ENCODE measurements around the gene LMF1.
"Not testable (repeated sequence)": the region's sequence is repeated elsewhere in the genome, so short reads cannot be mapped to it uniquely, and the experiment has no call there.

Gene LMF1

DNA sequence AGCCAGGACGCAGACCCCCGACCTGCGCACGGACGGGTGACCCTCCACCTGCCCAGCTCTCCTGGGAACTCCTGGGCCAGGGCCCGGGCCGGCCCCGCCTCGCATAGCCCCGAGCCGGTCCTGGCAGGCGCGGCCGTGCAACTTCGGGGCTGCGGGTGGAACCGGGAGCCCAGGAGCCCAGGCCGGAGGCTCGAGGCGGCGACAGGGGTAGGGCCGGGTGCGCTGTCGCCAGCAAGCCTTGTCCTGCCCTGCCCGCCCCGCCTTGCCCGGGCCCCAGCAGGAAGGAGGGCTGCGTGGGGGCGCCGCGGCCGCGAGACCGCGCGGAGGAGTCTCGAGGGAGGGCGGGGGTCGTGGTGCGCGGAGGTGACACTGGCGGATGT is 408 bp downstream of the LMF1 start:
- DNase-seq, result no peak

DNA sequence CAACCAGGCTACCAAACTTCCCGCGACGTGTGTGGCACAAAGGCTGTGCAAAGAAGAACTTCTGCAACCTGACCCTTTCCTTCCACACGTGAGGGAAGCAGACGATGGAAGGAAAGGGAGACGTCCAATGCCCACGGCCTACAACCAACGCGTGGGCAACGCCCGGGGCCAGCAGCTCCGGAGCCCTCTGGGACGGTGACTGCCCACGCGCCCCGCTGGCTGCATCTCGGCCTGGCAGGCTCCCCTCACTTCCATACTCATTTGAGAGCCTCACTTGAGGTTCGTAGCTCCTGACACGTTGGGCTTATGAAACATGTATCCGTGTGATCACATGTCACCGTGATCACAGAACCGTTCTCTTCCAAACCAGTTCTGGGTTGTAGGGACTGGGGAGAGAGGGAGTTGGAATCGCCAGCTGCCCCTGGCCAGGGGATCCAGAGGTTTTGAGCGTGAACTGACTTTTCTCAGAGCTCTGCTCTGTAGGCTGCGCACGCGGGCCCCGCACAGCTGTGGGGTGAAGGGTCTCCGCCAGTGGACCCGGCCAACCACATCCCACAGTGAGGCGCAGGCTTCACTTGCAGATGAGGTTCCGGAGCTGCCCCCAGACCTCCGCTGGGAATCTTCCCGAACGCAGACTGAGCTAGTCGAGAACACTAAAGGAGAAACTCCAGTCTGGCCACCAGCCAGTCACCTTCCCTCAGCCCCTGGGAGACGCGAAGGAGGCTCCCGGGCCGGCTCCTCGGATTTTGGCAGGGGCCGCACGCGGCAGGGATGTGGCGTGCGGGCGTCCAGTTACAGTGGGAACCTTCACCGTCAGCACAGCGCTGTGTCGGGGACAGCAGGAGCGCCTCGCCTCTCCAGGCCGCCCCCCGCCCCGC is 1.0 kb downstream of the LMF1 start:
- DNase-seq, result no peak

DNA sequence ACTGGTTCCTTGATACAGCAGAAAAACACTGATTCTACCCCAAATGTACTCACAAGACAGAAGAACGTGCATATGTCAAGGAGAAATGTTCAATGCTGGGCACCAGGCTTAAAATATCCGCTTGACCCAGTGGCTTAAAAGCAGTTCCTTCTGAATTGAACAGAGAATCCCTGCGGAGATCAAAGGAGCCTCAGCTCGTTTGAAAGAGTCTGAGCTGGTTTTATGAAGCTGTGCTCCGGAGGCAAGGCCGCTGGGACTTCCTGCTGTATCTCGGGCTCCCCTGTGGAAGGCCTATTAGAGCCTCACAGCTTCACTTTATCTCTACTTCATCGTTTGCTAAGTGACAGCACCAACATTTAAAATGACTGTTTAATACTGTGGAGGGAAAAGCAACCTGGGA is 2.2 kb downstream of the LMF1 start:
- no peak for DNase-seq

DNA sequence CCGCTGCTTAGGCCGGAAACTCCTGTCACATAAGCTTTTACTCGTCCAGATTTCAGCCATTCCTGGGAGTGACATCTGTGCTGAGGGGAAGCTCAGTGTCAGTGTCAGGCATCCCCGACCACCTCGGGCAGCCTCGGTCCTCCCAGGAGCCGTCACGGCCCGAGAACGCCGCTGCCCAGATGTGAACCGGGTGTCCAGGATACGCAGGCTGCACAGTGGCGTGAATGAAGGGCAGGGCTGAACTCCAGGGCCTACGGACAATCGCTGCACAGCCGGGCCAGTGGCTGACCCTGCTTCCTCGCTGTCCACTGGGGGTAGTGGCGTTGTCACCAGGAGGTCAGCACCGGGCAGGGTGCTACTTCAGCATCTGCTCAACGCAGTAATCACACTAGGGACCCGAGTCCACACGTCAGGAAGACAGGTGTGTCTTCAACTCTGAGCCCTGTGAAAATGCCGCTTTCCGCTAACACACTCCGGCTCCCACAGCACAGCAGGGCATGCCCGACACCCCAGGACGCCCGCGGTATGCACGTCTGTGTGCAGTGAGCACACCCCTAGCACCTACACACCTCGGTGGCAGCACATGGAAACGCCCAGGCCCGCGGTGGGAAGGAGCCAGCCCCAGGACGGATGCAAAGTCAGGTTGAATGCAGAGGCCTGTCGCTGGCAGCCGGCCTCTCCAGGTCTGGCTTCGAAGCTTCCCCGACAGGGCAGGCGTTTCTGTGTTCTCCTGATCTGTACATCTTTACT is 3.1 kb downstream of the LMF1 start:
- no peak for DNase-seq

DNA sequence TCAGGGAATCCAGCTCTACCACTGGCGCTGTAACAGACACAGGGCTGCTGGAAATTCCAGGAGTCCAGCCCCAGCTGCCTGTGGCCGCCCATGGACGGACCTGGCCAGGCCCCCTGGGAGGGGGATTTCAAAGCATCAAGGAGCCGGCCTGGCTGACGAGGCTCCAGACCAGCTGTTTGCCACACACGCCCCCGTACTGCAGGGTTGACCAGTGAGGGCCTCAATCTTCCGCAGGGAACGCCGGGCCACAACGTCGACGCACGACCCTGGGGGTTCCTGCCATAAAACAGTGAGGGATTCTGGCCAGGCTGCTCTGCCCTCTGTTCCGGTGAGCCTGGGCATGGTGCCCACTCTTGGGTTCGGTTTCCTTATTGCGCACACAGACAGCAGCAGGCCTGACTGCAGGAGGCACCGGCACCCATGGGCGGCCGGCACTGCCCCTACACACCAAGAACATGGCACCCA is 3.7 kb downstream of the LMF1 start:
- DNase-seq, result no peak

DNA sequence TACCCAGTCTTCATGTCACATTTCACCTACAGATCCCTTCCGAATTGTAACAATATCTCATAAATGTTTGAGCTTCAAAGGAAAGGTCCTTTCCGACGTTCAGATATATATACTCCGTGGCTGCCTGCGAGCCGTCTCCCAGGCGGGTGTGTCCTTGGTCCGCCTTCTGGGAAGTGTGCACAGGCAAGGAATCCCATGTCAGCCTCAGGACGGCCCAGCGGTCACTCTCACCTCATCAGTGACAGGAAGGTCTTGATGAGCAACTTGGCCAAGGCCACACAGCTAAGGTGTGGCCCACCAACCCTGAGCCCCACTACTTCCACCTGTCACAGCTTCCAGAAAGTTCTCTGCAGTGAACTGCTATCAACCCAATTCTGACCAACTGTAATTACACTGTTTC is 4.3 kb downstream of the LMF1 start:
- DNase-seq, result no peak

DNA sequence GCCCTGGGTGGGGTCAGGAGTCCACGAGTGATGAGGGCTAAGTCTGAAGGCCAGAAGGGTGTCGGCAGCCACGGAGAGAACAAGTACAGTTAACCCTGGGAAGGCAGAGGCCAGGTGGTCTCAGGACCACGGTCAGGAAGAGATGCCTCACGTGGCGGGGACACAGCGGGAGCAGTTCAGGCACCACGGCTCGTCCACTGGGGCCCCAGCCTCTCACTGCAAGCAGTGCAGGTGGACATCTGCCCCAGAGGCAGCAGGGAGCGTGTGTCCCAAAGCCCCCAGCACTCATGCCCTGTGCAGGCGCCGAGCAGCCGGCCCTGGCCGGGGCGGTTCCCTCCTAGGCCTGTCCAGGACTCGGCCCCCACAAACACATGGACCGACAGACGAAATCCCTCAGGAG is 4.7 kb downstream of the LMF1 start:
- DNase-seq, result no peak

DNA sequence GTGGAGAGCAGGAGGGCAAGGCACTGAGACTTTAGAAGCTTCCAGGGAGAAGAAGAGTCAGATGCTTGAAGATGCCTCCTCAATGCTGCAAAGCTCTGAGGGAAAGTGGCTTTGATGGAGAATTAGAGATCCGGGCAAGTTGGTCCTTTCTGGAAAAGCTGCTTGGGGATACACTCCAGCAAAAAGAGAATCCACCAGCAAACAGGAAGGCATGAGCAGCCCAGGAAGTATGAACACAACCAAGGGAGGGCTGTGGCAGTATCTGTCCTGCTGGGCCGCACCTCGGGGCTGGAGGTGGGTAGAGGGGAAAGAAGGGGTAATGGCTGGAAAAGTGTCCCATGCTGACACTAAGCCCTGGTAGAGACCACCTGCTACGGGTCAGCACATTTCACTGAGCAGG is 5.3 kb downstream of the LMF1 start:
- DNase-seq, result no peak

DNA sequence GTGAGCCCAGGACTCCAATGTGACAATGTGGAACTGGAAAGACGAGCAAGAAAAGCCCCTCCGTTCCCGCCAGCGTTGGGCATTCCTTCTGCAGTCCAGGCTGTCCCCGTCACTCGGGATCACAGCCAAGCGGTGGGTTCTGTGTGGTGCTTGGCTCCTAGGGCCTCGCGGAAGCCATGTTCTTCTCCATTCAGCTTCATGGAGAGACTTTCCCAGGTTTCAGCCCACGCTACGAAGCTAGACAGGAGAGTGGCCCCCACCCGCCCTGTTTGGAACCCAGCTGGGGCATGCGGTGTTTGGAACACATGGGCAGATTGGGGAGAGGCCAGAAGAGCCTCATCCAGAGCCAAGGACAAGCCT is 5.8 kb downstream of the LMF1 start:
- no peak for DNase-seq

DNA sequence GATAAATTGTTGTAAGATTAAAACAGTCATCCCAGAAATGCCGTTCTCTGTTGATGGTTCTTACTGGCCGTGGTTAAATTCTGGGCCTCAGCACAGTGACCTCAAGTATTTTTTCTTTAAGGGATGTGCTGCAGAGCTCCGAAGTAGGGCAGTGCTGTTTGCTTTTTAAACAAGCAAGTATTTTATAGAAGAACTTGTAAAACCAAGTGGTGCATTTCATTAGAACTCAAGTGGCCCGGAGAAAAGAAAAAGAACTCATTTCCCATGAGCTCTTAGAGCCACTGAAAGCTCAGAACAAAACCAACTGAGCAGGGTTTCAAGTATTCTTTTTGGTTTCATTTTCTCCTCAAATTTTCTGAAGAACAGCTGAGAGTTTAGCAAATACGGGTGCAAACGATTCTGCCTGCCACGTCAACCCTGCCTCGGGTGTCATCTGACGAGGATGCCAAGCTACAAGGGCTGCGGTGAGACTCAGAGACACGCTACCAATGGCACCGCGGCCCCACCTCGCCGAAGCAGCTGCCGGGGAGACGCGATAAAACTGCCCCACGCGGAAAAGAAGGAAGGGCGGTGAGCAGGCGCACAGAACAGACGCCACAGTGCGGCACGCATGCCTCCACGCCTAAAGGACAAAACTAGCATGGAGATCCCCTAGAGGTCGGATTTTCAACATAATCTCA is 6.3 kb downstream of the LMF1 start:
- no peak for DNase-seq

DNA sequence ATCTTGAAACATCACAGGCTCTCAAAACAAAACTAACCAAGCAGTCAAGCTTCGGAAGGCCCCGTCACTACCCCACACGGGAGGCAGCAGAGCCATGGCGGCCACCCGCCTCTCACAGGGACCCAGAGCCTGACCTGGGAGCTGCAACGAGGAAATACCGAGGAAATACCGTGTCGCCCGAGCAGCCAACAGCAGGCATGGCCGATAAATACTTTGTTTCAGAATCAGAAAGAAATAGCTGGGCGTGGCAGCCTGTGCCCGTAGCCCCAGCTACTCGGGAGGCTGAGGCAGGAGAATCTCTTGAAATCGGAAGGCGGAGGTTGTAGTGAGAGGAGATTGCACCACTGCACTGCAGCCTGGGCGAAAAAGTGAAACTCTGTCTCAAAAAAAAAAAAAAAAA is 6.9 kb downstream of the LMF1 start:
- no peak for DNase-seq

DNA sequence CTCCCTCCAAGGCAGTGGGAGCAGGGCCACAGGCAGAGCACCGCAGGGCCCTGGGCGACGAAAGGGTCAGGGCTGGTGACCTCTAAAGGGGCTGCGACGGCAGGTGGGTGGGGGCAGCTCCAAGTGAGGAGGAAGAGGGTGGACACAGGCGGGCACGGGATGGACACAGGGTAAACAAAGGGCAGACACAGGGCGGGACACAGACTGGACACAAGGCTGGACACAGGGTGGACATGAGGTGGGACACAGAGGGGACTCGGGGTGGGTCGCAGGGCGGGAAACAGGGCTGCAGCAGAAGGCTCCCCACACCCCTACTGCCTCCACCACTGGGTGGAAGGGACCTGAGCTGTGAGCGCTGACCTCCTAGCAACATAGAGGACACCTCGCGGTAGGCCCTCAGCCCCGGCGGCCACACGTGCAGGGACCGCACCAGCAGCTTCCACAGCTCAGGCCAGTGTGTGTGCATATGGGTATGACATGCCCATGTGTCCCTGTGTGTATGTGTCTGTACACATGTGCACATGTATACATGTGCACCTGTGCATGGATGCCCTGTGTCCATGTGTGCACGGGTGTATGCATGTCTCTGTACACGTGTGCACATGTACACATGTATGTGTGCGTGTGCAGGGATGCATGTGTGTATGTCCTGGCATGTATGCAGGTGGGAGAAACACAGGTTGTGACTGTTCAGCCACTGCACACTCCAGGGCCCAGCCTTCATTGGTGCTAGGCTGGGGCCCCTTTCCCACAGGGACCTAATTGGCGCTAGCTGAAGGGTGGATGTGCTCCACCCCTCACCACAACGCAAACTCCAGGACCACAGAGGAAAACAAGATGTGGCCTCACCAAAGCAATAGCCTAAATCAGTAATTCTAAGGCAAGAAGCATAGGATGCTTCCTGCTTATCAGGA is 7.6 kb downstream of the LMF1 start:
- no peak for DNase-seq

DNA sequence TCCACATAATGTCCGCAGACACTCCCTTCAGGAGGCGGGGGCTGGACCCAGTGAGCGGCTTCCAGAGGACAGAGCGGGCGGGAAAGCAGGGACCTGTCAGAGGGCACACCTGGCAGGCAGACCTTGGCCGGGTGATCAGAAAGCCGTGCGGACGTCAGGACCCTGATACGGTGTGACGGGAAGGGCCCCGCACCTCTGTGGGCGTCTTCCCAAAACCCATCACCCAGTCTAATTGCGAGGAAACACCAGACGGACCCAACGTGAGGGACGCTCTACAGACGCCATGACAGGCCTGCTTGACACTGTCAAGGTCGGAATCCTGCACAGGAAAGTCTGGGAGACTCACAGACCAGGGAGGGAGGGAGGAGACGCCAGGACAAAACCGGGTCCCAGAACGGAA is 8.4 kb downstream of the LMF1 start:
- DNase-seq, result no peak

DNA sequence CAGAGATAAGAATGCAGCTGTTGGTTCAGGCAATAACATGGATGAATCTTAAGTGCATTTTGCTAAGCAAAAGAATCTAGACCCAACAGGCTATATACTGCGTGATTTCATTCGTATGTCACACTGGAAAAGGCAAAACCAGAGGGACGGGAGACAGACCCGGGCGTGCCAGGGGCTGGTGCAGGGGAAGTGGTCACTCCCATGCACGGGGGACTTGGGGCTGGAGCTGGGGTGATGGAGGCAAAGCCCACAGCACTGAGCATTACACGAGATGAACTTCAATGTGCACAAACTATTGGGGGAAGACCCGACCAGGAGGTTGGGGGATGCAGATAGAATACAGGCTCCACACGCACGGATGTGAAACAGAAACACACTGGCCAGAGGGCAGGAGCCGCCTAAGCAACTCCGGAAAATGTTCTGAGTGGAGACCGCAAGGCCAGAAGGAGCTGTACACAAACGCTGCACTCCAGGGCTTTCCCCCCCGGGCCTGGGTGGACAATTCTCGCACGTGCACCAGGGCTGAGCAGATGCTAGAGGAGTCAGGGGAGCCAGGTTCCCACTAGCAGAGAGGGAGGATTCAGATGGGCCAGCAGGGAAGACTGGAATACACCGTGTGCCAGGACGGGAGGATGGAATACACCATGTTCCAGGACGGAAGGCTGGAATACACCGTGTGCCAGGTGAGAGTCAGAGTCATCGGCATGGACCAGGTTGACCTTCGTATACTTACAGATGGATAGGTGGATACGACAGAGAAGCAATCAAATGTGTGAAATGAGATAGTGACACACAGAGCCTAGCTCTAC is 11.3 kb downstream of the LMF1 start:
- DNase-seq, result no peak

DNA sequence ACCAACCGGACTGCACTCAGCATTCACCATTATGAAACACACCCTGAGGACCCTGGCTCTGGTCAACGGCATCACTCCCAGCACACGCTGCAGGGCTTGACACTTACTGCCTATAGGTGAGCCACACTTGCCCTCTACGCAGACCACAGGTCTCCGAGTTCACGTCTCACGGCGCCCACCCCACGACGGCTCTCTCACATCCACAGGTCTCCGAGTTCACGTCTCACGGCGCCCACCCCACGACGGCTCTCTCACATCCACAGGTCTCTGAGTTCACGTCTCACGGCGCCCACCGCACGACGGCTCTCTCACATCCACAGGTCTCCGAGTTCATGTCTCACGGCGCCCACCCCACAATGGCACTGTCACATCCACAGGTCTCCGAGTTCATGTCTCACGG is 15.0 kb downstream of the LMF1 start:
- not testable (repeated sequence) for DNase-seq

DNA sequence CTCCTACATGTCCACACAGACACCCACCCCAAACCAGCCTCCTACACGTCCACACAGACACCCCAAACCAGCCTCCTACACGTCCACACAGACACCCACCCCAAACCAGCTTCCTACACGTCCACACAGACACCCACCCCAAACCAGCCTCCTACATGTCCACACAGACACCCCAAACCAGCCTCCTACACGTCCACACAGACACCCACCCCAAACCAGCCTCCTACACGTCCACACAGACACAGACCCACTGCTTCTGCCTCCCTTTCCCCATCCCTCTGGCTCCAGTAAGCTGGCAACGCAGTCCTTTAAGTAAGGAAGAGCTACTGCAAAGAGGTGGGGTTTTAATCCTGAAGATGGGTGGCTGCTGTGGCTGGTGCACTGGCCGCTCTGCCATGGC is 17.0 kb downstream of the LMF1 start:
- not testable (repeated sequence) for DNase-seq

DNA sequence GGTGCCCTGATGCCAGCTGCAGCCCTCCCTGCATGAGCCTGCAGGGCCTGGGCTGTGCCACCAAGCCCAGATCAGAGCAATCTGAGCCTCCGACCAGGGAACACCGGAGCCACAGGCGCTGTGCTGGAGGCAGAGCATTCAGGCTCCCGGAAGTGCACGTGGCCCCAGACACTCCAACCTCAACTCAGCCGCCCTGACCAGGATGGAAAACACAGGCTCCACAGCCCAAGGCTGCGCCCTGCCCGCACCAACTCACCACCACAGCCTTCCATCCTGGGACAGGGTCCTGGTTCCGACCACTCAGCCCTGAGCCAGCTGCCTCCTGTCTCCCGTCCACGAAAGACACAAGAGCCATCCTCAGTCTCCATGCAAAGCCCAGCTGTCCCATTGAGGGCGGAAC is 18.5 kb downstream of the LMF1 start:
- DNase-seq, result no peak

DNA sequence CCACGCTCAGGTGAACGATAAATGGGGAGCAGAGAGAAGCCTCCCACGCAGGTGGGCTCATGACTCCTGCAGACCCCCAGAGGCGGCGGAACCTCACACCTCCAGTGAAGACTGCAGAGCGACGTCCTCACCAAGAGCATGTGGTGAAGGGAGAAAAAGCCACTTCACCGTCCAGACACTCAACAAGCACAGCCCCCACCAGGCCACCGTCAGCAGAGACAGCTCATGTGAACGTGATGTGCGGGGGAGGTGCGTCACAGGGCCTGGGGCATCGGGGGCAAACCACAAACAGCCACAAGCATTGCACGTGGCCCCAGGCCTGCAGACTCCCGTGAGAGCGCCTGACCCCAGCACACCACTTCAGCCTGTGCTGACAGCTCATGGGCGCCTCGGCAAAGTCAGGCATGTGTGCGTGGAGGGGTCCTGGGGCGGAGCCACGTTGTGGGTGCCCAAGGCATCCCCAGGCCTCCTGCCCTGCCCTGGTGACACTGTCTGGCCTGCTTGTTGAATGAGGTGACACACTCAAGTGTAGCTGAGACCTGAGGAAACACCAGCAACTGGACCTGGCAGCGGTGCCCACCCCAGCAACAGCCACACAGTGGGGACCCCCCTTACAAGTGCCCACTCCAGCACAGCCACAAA is 19.0 kb downstream of the LMF1 start:
- no peak for DNase-seq

DNA sequence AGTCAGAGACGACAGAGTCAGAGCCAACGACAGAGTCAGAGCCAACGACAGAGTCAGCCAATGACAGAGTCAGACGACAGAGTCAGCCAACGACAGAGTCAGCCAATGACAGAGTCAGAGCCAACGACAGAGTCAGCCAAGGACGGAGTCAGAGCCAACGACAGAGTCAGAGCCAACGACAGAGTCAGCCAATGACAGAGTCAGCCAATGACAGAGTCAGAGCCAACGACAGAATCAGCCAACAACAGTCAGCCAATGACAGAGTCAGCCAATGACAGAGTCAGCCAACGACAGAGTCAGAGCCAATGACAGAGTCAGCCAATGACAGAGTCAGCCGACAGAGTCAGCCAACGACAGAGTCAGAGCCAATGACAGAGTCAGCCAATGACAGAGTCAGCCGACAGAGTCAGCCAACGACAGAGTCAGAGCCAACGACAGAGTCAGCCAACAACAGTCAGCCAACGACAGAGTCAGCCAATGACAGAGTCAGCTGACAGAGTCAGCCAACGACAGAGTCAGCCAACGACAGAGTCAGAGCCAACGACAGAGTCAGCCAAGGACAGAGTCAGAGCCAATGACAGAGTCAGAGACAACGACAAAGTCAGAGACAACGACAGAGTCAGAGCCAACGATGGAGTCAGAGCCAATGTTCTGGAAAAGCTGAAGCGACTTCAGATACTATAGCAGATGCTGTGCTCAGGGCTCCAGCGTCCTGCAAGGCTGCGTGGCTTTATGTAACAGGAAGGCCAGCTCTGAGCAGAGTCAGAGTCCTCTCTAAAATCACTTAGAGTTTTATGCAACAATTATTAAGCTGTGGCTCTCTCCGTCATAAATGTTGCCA is 19.8 kb downstream of the LMF1 start:
- DNase-seq, result not testable (repeated sequence)

DNA sequence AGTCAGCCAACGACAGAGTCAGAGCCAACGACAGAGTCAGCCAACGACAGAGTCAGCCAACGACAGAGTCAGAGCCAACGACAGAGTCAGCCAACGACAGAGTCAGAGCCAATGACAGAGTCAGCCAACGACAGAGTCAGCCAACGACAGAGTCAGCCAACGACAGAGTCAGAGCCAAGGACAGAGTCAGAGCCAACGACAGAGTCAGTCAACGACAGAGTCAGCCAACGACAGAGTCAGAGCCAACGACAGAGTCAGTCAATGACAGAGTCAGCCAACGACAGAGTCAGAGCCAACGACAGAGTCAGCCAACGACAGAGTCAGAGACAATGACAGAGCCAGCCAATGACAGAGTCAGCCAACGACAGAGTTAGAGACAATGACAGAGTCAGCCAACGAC is 22.0 kb downstream of the LMF1 start:
- DNase-seq, result not testable (repeated sequence)

Measured in effector CD8-positive, alpha-beta T cell (primary cell).